GM21390 (cell line): Measurements from ENCODE around the gene LONRF3.

Source experiments
- ATAC-seq: cut with Tn5 transposase; IDR thresholded peaks from one replicate; pipeline ENCODE4 v1.9.1; 2021; ENCODE audit not compliant: unreplicated experiment

Gene LONRF3

GRCh38 chrX:119036107-119037029 is 62.0 kb downstream of the LONRF3 start:
- ATAC-seq, result no peak

GRCh38 chrX:119040432-119040831 is 66.0 kb downstream of the LONRF3 start:
- no peak for ATAC-seq

- no peak for ATAC-seq
These were observed 66.8 kb downstream of the LONRF3 start for GRCh38 chrX:119041175-119041574.

GRCh38 chrX:119042040-119042439 is 67.6 kb downstream of the LONRF3 start:
- no peak for ATAC-seq

GRCh38 chrX:119042996-119043395 is 68.6 kb downstream of the LONRF3 start:
- no peak for ATAC-seq

- ATAC-seq, result no peak
These were observed 71.5 kb downstream of the LONRF3 start for GRCh38 chrX:119045884-119046283.

- ATAC-seq, result no peak
These were observed 81.3 kb downstream of the LONRF3 start for GRCh38 chrX:119055687-119056086.

GRCh38 chrX:119062750-119063374 is 88.4 kb downstream of the LONRF3 start:
- ATAC-seq, result no peak

GRCh38 chrX:119063428-119063827 is 89.0 kb downstream of the LONRF3 start:
- ATAC-seq, result no peak

- no peak for ATAC-seq
These were observed 92.8 kb downstream of the LONRF3 start for GRCh38 chrX:119067023-119067739.
